Liver (tissue), 3 donors: ENCODE results near the gene PLA2G4D.

ENCODE experiments used
- FOXA1 ChIP-seq: IDR thresholded peaks from 2 replicates; pipeline ENCODE4 v1.6.1; 2016; ENCODE audit warnings: antibody characterized with exemption
- TAF1 ChIP-seq: conservative IDR thresholded peaks from 2 replicates; pipeline ENCODE4 v1.6.1; 2016; ENCODE audit warnings: antibody characterized with exemption, mild to moderate bottlenecking
- TF ChIP-seq, protein P1 (sequence below): fragments of 150-350 bp; IDR thresholded peaks from 2 replicates; pipeline ENCODE4 v1.5.1; 2017; ENCODE audit warnings: improper control_type of control experiment, low read depth, low read length; ENCODE audit not compliant: missing input control
- TF ChIP-seq, protein P2 (sequence below): IDR thresholded peaks from 2 replicates; pipeline ENCODE4 v1.6.1; 2016; ENCODE audit warnings: antibody characterized with exemption
- TF ChIP-seq, protein P3 (sequence below): IDR thresholded peaks from 2 replicates; pipeline ENCODE4 v1.6.1; 2016; ENCODE audit warnings: antibody characterized with exemption
- TF ChIP-seq, protein P4 (sequence below): IDR thresholded peaks from 2 replicates; pipeline ENCODE4 v1.6.1; 2016; ENCODE audit warnings: antibody characterized with exemption, mild to moderate bottlenecking
- TF ChIP-seq, protein P5 (sequence below): IDR thresholded peaks from 2 replicates; pipeline ENCODE4 v1.6.1; 2016; ENCODE audit warnings: antibody characterized with exemption
- donor health status: healthy.
- donor health status: healthy.

DNA sequence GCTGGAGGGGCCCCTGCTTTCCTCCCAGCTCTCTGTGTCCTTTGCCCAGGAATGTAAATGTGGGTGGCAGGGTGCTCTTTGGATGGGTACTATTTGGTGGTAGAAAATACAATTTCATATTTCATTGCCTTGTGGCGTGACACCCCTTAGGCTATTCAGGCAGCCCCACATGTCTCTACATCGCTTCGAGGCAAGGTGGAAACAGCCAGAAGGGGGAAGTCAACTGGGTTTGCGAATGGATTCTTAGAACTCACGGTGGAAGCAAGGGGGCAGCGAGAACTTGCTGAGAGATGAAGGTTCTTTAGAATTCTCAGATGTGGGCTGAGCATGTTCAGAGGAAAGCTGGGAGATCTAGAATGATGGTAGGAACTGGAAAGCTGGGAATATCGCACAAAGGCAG is 25.3 kb downstream of the PLA2G4D start:
- no peak for TF ChIP-seq FOXA1
- TF ChIP-seq, protein P1, sequence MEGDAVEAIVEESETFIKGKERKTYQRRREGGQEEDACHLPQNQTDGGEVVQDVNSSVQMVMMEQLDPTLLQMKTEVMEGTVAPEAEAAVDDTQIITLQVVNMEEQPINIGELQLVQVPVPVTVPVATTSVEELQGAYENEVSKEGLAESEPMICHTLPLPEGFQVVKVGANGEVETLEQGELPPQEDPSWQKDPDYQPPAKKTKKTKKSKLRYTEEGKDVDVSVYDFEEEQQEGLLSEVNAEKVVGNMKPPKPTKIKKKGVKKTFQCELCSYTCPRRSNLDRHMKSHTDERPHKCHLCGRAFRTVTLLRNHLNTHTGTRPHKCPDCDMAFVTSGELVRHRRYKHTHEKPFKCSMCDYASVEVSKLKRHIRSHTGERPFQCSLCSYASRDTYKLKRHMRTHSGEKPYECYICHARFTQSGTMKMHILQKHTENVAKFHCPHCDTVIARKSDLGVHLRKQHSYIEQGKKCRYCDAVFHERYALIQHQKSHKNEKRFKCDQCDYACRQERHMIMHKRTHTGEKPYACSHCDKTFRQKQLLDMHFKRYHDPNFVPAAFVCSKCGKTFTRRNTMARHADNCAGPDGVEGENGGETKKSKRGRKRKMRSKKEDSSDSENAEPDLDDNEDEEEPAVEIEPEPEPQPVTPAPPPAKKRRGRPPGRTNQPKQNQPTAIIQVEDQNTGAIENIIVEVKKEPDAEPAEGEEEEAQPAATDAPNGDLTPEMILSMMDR: no peak
- TF ChIP-seq, protein P2, sequence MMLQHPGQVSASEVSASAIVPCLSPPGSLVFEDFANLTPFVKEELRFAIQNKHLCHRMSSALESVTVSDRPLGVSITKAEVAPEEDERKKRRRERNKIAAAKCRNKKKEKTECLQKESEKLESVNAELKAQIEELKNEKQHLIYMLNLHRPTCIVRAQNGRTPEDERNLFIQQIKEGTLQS: no peak
- TF ChIP-seq, protein P3, sequence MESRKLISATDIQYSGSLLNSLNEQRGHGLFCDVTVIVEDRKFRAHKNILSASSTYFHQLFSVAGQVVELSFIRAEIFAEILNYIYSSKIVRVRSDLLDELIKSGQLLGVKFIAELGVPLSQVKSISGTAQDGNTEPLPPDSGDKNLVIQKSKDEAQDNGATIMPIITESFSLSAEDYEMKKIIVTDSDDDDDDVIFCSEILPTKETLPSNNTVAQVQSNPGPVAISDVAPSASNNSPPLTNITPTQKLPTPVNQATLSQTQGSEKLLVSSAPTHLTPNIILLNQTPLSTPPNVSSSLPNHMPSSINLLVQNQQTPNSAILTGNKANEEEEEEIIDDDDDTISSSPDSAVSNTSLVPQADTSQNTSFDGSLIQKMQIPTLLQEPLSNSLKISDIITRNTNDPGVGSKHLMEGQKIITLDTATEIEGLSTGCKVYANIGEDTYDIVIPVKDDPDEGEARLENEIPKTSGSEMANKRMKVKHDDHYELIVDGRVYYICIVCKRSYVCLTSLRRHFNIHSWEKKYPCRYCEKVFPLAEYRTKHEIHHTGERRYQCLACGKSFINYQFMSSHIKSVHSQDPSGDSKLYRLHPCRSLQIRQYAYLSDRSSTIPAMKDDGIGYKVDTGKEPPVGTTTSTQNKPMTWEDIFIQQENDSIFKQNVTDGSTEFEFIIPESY: no peak
- TF ChIP-seq, protein P4, sequence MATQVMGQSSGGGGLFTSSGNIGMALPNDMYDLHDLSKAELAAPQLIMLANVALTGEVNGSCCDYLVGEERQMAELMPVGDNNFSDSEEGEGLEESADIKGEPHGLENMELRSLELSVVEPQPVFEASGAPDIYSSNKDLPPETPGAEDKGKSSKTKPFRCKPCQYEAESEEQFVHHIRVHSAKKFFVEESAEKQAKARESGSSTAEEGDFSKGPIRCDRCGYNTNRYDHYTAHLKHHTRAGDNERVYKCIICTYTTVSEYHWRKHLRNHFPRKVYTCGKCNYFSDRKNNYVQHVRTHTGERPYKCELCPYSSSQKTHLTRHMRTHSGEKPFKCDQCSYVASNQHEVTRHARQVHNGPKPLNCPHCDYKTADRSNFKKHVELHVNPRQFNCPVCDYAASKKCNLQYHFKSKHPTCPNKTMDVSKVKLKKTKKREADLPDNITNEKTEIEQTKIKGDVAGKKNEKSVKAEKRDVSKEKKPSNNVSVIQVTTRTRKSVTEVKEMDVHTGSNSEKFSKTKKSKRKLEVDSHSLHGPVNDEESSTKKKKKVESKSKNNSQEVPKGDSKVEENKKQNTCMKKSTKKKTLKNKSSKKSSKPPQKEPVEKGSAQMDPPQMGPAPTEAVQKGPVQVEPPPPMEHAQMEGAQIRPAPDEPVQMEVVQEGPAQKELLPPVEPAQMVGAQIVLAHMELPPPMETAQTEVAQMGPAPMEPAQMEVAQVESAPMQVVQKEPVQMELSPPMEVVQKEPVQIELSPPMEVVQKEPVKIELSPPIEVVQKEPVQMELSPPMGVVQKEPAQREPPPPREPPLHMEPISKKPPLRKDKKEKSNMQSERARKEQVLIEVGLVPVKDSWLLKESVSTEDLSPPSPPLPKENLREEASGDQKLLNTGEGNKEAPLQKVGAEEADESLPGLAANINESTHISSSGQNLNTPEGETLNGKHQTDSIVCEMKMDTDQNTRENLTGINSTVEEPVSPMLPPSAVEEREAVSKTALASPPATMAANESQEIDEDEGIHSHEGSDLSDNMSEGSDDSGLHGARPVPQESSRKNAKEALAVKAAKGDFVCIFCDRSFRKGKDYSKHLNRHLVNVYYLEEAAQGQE: no peak
- TF ChIP-seq, protein P5, sequence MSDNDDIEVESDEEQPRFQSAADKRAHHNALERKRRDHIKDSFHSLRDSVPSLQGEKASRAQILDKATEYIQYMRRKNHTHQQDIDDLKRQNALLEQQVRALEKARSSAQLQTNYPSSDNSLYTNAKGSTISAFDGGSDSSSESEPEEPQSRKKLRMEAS: no peak
- TF ChIP-seq TAF1: no peak
